ENCODE measurements around the gene KIF25.

The KIF25 gene

DNA sequence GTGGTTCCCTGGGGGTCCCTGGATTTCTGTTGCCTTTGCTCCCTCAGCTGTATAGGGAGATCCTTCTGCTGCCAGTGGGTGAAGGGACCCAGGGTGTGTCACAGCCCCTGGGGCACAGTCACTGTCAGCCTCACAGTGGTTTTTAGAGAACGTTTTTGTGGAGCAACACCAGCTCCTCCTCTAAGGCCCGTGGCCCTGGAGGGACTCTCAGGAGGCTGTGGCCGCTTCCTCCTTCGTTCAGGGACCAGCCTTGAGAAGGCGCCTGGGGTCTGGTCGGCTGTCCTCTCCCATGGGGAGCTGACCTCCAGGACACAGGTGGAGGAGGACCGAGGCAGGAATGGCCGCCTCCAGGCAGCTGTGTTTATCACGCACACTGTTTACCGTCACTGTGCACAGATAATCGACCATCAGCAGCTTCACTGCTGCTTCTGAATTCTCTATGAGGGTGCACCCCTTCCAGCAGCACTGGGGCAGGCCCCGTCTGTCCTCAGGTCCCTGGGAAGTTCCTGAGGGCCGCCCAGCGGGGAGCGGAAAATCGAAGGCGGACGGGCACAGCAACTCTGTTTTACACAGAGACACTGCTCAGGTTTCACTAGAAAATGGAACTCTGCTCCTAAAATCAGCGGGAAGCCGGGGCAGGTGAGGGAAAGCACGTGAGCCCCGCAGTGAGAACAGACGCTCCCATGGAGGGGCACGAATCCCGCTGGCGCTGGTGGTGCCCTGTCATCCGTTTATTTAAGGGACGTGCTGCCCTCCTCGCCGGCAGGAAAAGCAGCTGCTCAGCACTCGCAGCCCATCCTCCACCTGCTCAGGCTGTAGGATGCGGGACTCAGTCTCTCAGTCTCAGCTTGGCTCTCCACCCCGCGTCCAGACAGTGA lies 92.0 kb downstream of the KIF25 start:
- DNase-seq (ENCODE audit: low spot score), result no peak
- TF ChIP-seq, protein P1, sequence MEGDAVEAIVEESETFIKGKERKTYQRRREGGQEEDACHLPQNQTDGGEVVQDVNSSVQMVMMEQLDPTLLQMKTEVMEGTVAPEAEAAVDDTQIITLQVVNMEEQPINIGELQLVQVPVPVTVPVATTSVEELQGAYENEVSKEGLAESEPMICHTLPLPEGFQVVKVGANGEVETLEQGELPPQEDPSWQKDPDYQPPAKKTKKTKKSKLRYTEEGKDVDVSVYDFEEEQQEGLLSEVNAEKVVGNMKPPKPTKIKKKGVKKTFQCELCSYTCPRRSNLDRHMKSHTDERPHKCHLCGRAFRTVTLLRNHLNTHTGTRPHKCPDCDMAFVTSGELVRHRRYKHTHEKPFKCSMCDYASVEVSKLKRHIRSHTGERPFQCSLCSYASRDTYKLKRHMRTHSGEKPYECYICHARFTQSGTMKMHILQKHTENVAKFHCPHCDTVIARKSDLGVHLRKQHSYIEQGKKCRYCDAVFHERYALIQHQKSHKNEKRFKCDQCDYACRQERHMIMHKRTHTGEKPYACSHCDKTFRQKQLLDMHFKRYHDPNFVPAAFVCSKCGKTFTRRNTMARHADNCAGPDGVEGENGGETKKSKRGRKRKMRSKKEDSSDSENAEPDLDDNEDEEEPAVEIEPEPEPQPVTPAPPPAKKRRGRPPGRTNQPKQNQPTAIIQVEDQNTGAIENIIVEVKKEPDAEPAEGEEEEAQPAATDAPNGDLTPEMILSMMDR (IDR thresholded peaks at IDR 0.05; ENCODE audit: extremely low read depth, missing control alignments), result no peak

DNA sequence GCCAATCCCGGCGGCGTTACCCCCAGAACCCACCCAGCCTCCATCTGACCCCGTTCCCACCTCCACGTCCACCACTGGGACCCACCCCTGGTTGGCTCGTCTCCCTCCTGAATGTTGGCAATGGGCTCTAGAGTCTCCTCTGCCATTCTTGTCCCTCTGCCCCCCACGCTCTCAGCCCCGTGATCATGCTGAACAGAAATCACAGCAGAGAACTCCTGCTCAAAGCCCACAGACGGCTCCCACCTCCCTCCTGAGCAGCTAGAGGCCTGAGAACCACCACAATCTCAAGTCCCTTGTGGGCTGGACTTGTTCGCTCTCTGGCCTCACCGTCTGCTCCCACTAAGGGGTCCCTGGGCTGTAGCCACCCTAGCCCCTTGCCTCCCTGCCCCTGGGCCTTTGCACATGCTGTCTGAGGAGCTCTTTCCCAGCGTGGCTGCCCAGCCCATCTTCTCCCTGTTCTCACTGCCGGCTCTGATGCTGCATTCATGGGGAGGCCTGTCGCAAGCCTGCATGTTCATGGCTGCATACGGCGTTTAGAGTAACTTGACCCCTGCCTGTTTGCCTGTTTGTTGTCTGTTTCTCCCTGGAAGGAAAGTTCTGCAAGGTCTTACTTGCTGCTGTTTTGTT lies 92.7 kb downstream of the KIF25 start:
- TF ChIP-seq, protein P1 (IDR thresholded peaks at IDR 0.05; ENCODE audit: extremely low read depth, missing control alignments), result no peak
- DNase-seq (ENCODE audit: low spot score), result no peak

DNA sequence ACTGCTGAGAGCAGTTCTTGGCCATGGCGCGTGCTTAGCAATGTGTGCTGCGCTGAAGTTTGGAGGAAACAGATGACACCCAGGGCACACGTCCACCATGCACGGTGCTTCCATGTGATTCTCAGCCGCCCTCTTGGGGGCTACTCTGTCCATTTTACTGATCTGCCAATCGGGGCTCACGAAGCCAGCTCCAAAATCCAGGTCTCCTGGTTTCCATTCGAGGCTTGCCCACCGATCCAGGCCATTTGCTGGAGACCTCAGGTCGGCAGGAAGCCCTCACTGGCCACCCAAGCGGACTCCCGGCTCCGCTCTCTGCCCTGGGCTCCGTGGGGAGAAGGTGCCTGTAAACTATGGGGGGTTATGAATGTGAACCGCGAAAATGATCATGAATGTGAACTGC lies 93.2 kb downstream of the KIF25 start:
- TF ChIP-seq, protein P1 (IDR thresholded peaks at IDR 0.05; ENCODE audit: extremely low read depth, missing control alignments), result no peak
- no peak for DNase-seq (ENCODE audit: low spot score)

DNA sequence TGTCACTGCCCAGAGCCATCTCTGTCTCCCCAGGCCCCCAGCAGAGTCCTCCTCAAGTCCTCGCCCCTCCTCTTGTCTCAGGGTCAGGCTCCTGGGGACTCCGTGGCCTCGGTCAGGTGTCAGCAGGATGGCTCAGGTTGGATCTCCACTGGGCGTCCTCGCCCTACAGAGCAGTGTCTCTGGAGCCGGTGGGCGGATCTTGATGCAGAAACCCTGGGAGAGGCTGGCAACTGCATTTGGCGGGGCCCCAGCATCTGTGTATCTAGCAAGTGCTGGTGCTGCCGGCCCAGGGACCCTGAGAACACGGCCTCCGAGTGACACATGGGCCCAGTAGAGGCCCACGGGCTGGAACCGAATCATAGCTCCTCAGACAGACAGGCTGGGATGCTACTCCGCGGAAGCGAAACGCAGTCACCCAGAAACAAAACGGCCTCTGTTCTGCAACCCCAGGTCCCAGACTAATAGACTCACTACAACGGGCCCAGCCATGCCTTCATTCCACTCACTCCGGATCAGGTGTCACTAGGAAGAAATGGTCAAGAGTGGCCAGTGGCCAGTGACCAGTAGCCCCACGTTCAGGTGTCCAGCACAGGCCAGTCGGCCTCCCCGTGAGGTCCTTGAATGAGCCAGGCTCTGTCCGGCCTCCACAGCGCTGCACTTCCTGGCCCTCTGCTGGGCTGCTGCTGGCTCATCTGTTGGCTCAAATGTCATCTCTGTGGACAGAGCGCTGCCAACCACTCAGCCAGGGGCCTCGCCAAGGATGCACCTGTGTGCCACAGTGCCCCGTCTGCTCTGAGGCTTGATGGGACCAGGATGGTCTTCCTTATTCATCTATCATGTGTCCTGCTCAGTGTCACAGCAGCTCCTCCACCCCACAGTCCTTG lies 94.2 kb downstream of the KIF25 start:
- TF ChIP-seq, protein P1 (IDR thresholded peaks at IDR 0.05; ENCODE audit: extremely low read depth, missing control alignments), result no peak
- DNase-seq (ENCODE audit: low spot score), result no peak

DNA sequence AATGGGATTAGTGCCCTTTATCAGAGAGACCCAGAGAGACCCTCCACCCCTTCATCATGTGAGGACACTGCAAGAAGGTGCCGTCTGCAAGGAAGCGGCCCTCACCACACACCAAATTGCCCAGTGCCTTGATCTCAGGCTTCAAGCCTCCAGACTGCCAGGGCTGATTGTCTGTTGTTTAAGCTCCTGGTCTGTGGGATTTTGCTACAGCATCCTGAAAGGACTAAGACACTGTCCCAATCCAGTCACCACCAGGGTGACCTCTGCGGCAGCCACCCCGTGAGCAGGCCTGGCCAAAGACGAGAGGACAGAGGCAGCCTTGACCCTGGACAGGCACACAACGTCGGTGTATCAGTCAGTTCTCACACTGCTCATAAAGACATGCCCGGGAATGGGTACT lies 95.1 kb downstream of the KIF25 start:
- TF ChIP-seq, protein P1 (IDR thresholded peaks at IDR 0.05; ENCODE audit: extremely low read depth, missing control alignments), result no peak

DNA sequence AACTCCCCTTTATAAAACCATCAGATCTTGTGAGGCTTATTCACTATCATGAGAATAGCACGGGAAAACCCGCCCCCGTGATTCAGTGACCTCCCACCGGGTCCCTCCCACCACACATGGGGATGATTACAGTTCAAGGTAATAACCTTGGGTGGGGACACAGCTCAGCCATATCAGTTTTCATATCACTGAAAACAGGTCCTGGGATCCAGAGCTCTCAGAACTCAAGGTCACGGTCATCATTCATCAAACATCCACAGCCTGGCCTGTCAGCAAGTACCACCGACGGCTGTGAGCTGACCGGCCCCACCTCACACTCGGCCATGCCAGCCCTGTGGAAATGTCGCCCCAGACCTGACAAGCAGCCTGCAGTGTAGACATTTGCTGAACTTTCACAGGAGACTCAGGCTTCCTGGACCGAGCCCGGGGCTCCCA lies 95.6 kb downstream of the KIF25 start:
- DNase-seq (ENCODE audit: low spot score), result no peak
- TF ChIP-seq, protein P1 (IDR thresholded peaks at IDR 0.05; ENCODE audit: extremely low read depth, missing control alignments), result no peak

More for the DNA sequence above, 95.1 kb downstream of the KIF25 start:
- DNase-seq (ENCODE audit: low spot score), result no peak
